ENCODE results near the gene EIF4A3.

The EIF4A3 gene

DNA sequence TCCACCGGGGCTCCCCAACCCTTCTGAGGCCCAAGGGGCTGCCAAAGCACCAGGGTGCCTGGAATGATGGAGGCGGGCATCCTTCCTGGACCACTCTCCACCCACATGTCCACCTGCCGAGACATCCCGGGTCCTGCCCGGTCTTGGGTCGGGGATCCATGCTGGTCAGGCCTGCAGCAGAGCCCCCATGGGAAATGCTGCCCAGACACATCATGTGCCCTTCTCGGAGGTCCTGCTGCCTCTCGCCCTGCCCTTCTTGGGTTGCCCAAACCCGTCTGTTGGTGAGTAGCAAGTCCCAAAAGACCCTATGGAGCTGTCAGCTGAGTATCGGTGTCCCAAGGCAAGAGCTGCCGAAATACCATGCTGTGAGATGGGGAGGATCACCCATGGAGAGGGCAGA, 60.3 kb downstream of the EIF4A3 start:
- no peaks in the 10 kb centered on the region for H3K9me3 ChIP-seq (ENCODE audit: insufficient read depth, low read depth, low read length)
- no peaks in the 10 kb centered on the region for H3K4me1 ChIP-seq (ENCODE audit: insufficient read depth, low read length)
- H3K4me3 ChIP-seq (ENCODE audit: low read length) = no peak overlapping the region
- no peaks in the 10 kb centered on the region for H3K36me3 ChIP-seq (ENCODE audit: insufficient read depth, low read length)
- no peak overlapping the region for H3K9ac ChIP-seq (ENCODE audit: low read depth, low read length)
- H3K27ac ChIP-seq (ENCODE audit: low read depth, low read length) = no peak overlapping the region
- 82% methylated on average over 11 of the region's 11 CpGs for WGBS
- H3K27me3 ChIP-seq (ENCODE audit: insufficient read depth, low read length) = no peaks in the 10 kb centered on the region

DNA sequence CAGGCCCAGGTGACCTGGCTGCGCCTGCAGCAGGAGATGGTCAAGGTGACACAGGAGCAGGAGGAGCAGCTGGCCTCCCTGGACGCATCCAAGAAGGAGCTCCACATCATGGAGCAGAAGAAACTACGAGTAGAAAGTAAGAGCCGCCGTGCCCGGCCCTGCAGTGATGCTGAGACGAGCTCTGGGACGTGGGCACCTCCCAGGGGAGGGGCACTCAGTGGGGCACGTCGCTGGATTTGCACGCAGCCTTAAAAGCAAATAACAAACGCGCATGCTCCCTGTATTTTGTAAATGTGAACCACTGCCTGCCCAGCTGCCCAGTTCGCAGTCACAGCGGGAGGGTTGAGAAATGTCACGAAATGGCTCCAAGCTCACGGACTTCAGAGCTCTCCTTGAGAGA, 60.8 kb downstream of the EIF4A3 start:
- Histone ChIP-seq H3K27me3 (ENCODE audit: insufficient read depth, low read length) (no peaks in the 10 kb centered on the region), H3K27ac (ENCODE audit: low read depth, low read length) (no peak overlapping the region)
- WGBS = 85% methylated on average over 17 of the region's 17 CpGs

GRCh38 chr17:80084773-80085172, 62.2 kb downstream of the EIF4A3 start:
- 94% methylated on average over 15 of the region's 15 CpGs for WGBS
- no peaks in the 10 kb centered on the region for H3K4me1 ChIP-seq (ENCODE audit: insufficient read depth, low read length)
- H3K36me3 ChIP-seq (ENCODE audit: insufficient read depth, low read length) = no peaks in the 10 kb centered on the region
- no peaks in the 10 kb centered on the region for H3K9me3 ChIP-seq (ENCODE audit: insufficient read depth, low read depth, low read length)
- H3K9ac ChIP-seq (ENCODE audit: low read depth, low read length) = no peak overlapping the region
- H3K4me3 ChIP-seq (ENCODE audit: low read length) = no peak overlapping the region
- H3K27ac ChIP-seq (ENCODE audit: low read depth, low read length) = no peak overlapping the region
- no peaks in the 10 kb centered on the region for H3K27me3 ChIP-seq (ENCODE audit: insufficient read depth, low read length)

More for the DNA sequence above, 60.8 kb downstream of the EIF4A3 start:
- Histone ChIP-seq H3K4me1 (ENCODE audit: insufficient read depth, low read length) (no peaks in the 10 kb centered on the region), H3K36me3 (ENCODE audit: insufficient read depth, low read length) (no peaks in the 10 kb centered on the region), H3K9me3 (ENCODE audit: insufficient read depth, low read depth, low read length) (no peaks in the 10 kb centered on the region), H3K9ac (ENCODE audit: low read depth, low read length) (no peak overlapping the region), H3K4me3 (ENCODE audit: low read length) (no peak overlapping the region)

All from HUES64 (cell line).